HepG2 (cell line): ENCODE measurements around the gene C11orf86. TPM values are rescaled to one million over a fixed set of nuclear protein-coding genes. Genes with fewer than 3 reads are reported as not detected.
A peak's percentile ranks its signal among the peaks of the same experiment; 100 is the strongest.

Experiments used
- ATAC-seq: fragments of 200-7000 bp; cut with Tn5 transposase; 3 replicates; pipeline ENCODE4 v1.9.1; 2020; ENCODE audit warnings: mild to moderate bottlenecking, moderate library complexity
- BruUV-seq: library from RNA; stranded (reverse); fragments of 400-500 nt; replicated peaks from 2 replicates; lab custom pipeline; 2021; lab: Mats Ljungman, UMichigan
- CTCF ChIA-PET: fragments of 300-600 bp; formaldehyde crosslinking; extraction: SDS; loops from one replicate; lab custom pipeline; 2021; ENCODE audit warnings: low total read pairs, inconsistent platforms, low intra/inter-chr PET ratio; lab: Yijun Ruan, JAX
- POLR2A ChIA-PET: fragments of 350-600 bp; sonication (Branson Sonifier 250); formaldehyde crosslinking; loops from one replicate; lab custom pipeline; 2020; ENCODE audit warnings: antibody characterized with exemption, inconsistent platforms; lab: Yijun Ruan, JAX
- DNase-seq: peaks from one replicate; pipeline ENCODE4 v3.0.0-alpha.2; 2015; ENCODE audit warnings: low spot score
- FAIRE-seq: peaks from 3 replicates; lab custom pipeline; 2011; peaks lifted over from hg19 to GRCh38; lab: Jason Lieb, UNC
- H2AFZ ChIP-seq: one replicate; pipeline ENCODE4 v1.6.1; 2011; ENCODE audit warnings: low read length, inconsistent platforms
- H3K27ac ChIP-seq: fragments of 300-600 bp; 3 replicates; pipeline ENCODE4 v1.8.0; 2011; ENCODE audit warnings: mixed run types, mild to moderate bottlenecking, mixed read lengths, low read length, inconsistent platforms; ENCODE audit not compliant: insufficient read depth; ENCODE audit errors: extremely low read length
- H3K27me3 ChIP-seq, 2 experiments: fragments of 200-600 bp in 1 of 2; 2 replicates in 1 of 2; 3 replicates in 1 of 2; pipeline versions ENCODE4 v1.6.0 to v1.8.0; 2011; ENCODE audit warnings: low read length in 2 of 2, mild to moderate bottlenecking in 2 of 2, moderate library complexity in 2 of 2, inconsistent platforms in 1 of 2; ENCODE audit not compliant: insufficient read depth in 2 of 2, control insufficient read depth in 1 of 2
- H3K36me3 ChIP-seq, 2 experiments: fragments of 200-600 bp in 1 of 2; replicated peaks in 1 of 2; 2 replicates in 1 of 2; 3 replicates in 1 of 2; pipeline versions ENCODE4 v1.5.1 to v1.8.0; 2011; ENCODE audit warnings: low read length in 2 of 2, inconsistent platforms in 1 of 2; ENCODE audit not compliant: insufficient read depth in 2 of 2, control insufficient read depth in 1 of 2
- H3K4me1 ChIP-seq: 2 replicates; pipeline ENCODE4 v1.5.1; 2012; ENCODE audit warnings: low read length, inconsistent platforms; ENCODE audit not compliant: insufficient read depth
- H3K4me2 ChIP-seq: 2 replicates; pipeline ENCODE4 v1.6.0; 2011; ENCODE audit warnings: low read depth, low read length, inconsistent platforms
- H3K4me3 ChIP-seq, 3 experiments: fragments of 200-600 bp in 1 of 3; sonication (generic), shearing (Covaris generic) in 1 of 3; replicated peaks in 1 of 3; 2 replicates each; pipeline ENCODE4 v1.5.1; 2011 to 2016; ENCODE audit warnings: low read length in 3 of 3, inconsistent platforms in 2 of 3, low read depth in 2 of 3, mild to moderate bottlenecking in 2 of 3, control low read depth in 1 of 3, mixed read lengths in 1 of 3; ENCODE audit not compliant: insufficient read depth in 1 of 3
- H3K79me2 ChIP-seq: one replicate; pipeline ENCODE4 v1.6.1; 2011; ENCODE audit warnings: low read length, inconsistent platforms; ENCODE audit not compliant: insufficient read depth
- H3K9ac ChIP-seq: 2 replicates; pipeline ENCODE4 v1.6.0; 2011; ENCODE audit warnings: mild to moderate bottlenecking, low read depth, low read length, inconsistent platforms; ENCODE audit not compliant: insufficient read depth
- H3K9me3 ChIP-seq: 2 replicates; pipeline ENCODE4 v1.5.1; 2012; ENCODE audit warnings: mild to moderate bottlenecking, low read length
- H4K20me1 ChIP-seq: 2 replicates; pipeline ENCODE4 v1.6.0; 2011; ENCODE audit warnings: inconsistent platforms, mild to moderate bottlenecking, low read length, moderate library complexity; ENCODE audit not compliant: insufficient read depth
- ARID2 ChIP-seq: sonication (generic); formaldehyde crosslinking; IDR thresholded peaks from 2 replicates; pipeline ENCODE4 v1.8.1; 2022; ENCODE audit warnings: mild to moderate bottlenecking, missing genetic modification reagents, borderline replicate concordance
- ATM ChIP-seq: fragments of 450-650 bp; IDR thresholded peaks from 2 replicates; pipeline ENCODE4 v1.7.1; 2017; ENCODE audit warnings: mild to moderate bottlenecking, borderline replicate concordance
- BHLHE40 ChIP-seq: IDR thresholded peaks from 2 replicates; pipeline ENCODE4 v1.6.1; 2011; ENCODE audit warnings: low read length, improper control_type of control experiment
- CEBPG ChIP-seq: IDR thresholded peaks from 2 replicates; pipeline ENCODE4 v1.6.1; 2016
- DR1 ChIP-seq: sonication (generic); formaldehyde crosslinking; IDR thresholded peaks from 2 replicates; pipeline ENCODE4 v1.8.0; 2021; ENCODE audit warnings: mild to moderate bottlenecking, missing genetic modification reagents, inconsistent platforms
- HES4 ChIP-seq: sonication (generic); formaldehyde crosslinking; IDR thresholded peaks from 2 replicates; pipeline ENCODE4 v1.9.0; 2021; ENCODE audit warnings: mild to moderate bottlenecking, missing genetic modification reagents, borderline replicate concordance
- HNRNPLL ChIP-seq: fragments of 200-400 bp; formaldehyde crosslinking; IDR thresholded peaks from 2 replicates; pipeline ENCODE4 v1.6.1; 2017; ENCODE audit warnings: mild to moderate bottlenecking, low read depth, low read length; ENCODE audit not compliant: poor library complexity, severe bottlenecking
- KAT2B ChIP-seq: fragments of 150-350 bp; IDR thresholded peaks from 2 replicates; pipeline ENCODE4 v1.6.1; 2014; ENCODE audit warnings: low read depth, low read length, borderline replicate concordance
- NFE2L1 ChIP-seq: sonication (generic); formaldehyde crosslinking; IDR thresholded peaks from 2 replicates; pipeline ENCODE4 v1.4.0; 2020; ENCODE audit warnings: missing genetic modification reagents, mild to moderate bottlenecking, borderline replicate concordance
- NR2C2 ChIP-seq: sonication (generic); formaldehyde crosslinking; IDR thresholded peaks from 2 replicates; pipeline ENCODE4 v1.4.0; 2020; ENCODE audit warnings: missing genetic modification reagents, mild to moderate bottlenecking, moderate library complexity, borderline replicate concordance
- POLR2AphosphoS5 ChIP-seq: IDR thresholded peaks from 2 replicates; pipeline ENCODE4 v1.6.1; 2012; ENCODE audit warnings: low read depth, low read length
- POLR2G ChIP-seq: fragments of 200-400 bp; formaldehyde crosslinking; IDR thresholded peaks from 2 replicates; pipeline ENCODE4 v1.6.1; 2018; ENCODE audit warnings: mild to moderate bottlenecking, low read depth, low read length, moderate library complexity
- RARG ChIP-seq: sonication (generic); formaldehyde crosslinking; IDR thresholded peaks from 2 replicates; pipeline ENCODE4 v1.4.0; 2020; ENCODE audit warnings: low read depth, mild to moderate bottlenecking, missing genetic modification reagents
- WIZ ChIP-seq: sonication (generic); formaldehyde crosslinking; IDR thresholded peaks from 2 replicates; pipeline ENCODE4 v1.5.1; 2020; ENCODE audit warnings: mild to moderate bottlenecking, missing genetic modification reagents
- ZBTB1 ChIP-seq: sonication (generic); formaldehyde crosslinking; IDR thresholded peaks from 2 replicates; pipeline ENCODE4 v1.4.0; 2020; ENCODE audit warnings: missing genetic modification reagents, borderline replicate concordance
- ZBTB3 ChIP-seq: sonication (generic); formaldehyde crosslinking; IDR thresholded peaks from 2 replicates; pipeline ENCODE4 v1.4.0; 2020; ENCODE audit warnings: low read depth, mild to moderate bottlenecking, moderate library complexity, missing genetic modification reagents, borderline replicate concordance
- ZNF205 ChIP-seq: IDR thresholded peaks from 2 replicates; pipeline ENCODE4 v1.6.1; 2018; ENCODE audit warnings: missing biosample characterization, missing genetic modification reagents
- ZNF557 ChIP-seq: sonication (generic); formaldehyde crosslinking; IDR thresholded peaks from 2 replicates; pipeline ENCODE4 v1.4.0; 2020; ENCODE audit warnings: missing genetic modification reagents
- ZNF562 ChIP-seq: sonication (generic); formaldehyde crosslinking; IDR thresholded peaks from 2 replicates; pipeline ENCODE4 v1.8.0; 2022; ENCODE audit warnings: missing genetic modification reagents, borderline replicate concordance
- ZNF616 ChIP-seq: sonication (generic); formaldehyde crosslinking; IDR thresholded peaks from 2 replicates; pipeline ENCODE4 v1.5.0; 2020; ENCODE audit warnings: low read depth, mild to moderate bottlenecking, missing genetic modification reagents
- ZNF672 ChIP-seq: sonication (generic); formaldehyde crosslinking; IDR thresholded peaks from 2 replicates; pipeline ENCODE4 v1.8.1; 2022; ENCODE audit warnings: missing genetic modification reagents
- ZNF687 ChIP-seq: sonication (generic); formaldehyde crosslinking; IDR thresholded peaks from 2 replicates; pipeline ENCODE4 v1.5.1; 2020; ENCODE audit warnings: mild to moderate bottlenecking, missing genetic modification reagents, moderate library complexity
- ZNF7 ChIP-seq: IDR thresholded peaks from 2 replicates; pipeline ENCODE4 v1.6.1; 2016; ENCODE audit warnings: missing biosample characterization, missing genetic modification reagents
- ZNF740 ChIP-seq: sonication (generic); formaldehyde crosslinking; IDR thresholded peaks from 2 replicates; pipeline ENCODE4 v1.4.0; 2020; ENCODE audit warnings: missing genetic modification reagents
- ZSCAN25 ChIP-seq: sonication (generic); formaldehyde crosslinking; IDR thresholded peaks from 2 replicates; pipeline ENCODE4 v1.8.0; 2022; ENCODE audit warnings: mild to moderate bottlenecking, missing genetic modification reagents
- WGBS: methylation state at CpG from one replicate; pipeline ENCODE4 v1.1.6; 2017; ENCODE audit warnings: low lambda C conversion rate; 5-methylcytosine and 5-hydroxymethylcytosine counted together
- in situ Hi-C: cut with HindIII; loops from 2 replicates; pipeline ENCODE4 v1.10.0; 2017; ENCODE audit warnings: low pct_unique_long_range_greater_than_20kb; ENCODE audit not compliant: extremely low pct_ligation_motif_present
- intact Hi-C: fragments of 100-400 bp; cut with micrococcal nuclease; formaldehyde crosslinking; loops from one replicate; pipeline ENCODE4 v1.10.0; 2022; ENCODE audit not compliant: unreplicated experiment
- polyA plus RNA-seq, 8 experiments: library from polyadenylated mRNA; depleted of rRNA in 3 of 8; stranded (reverse) in 7 of 8; unstranded in 1 of 8; fragments of >200 nt; fragmentation: Illumina TruSeq in 4 of 8; extraction: Trizol in 4 of 8; gene quantifications; 2 replicates each; pipeline versions ENCODE4 v1.2.1 to v1.2.3, GENCODE V29; 2011 to 2016; ENCODE audit warnings: low read depth in 4 of 8, missing spikeins in 1 of 8, mixed read lengths in 1 of 8; ENCODE audit not compliant: insufficient read depth in 1 of 8
- total RNA-seq, 5 experiments: library from RNA; depleted of rRNA; stranded (reverse); fragments of >200 nt; fragmentation: Illumina TruSeq; extraction: Trizol; gene quantifications; 2 replicates each; pipeline ENCODE4 v1.2.3, GENCODE V29; 2016; ENCODE audit warnings: low read depth in 1 of 5

C11orf86 gene
- total and polyA plus RNA-seq, 2 of the 13 experiments (the other 11 are each of a cell fraction or from before 2014, with no cell fraction given) = 0.11 to 0.18 TPM

- H3K4me3 ChIP-seq = peak overlapping the region in 2 of 3 experiments; percentile 19 to 35; a peak in 2 of 6 replicates
- FAIRE-seq (no peak), DNase-seq (no peak), ATAC-seq (no peak)
- peak overlapping the region; percentile 50 for H2AFZ ChIP-seq
- ChIA-PET CTCF (no interaction called here), POLR2A (interaction anchor here (0.9 to 3.5 kb wide), 11 partner anchors 9 to 116 kb away, joined by 3 to 30 read pairs (median 5); partner anchors contain the start of genes C11orf86 and RCE1)
- no peaks in the 10 kb centered on the region for H4K20me1 ChIP-seq
- WGBS = 59% methylated on average over 10 of the region's 10 CpGs
- peak overlapping the region; percentile 28 for H3K27ac ChIP-seq
- intact Hi-C loops (loop anchor here (5.0 kb wide), 1 partner anchor 52 kb away; no protein-coding TSS in a partner anchor), in situ Hi-C loops (no loop called here)
- no peaks in the 10 kb centered on the region for H3K36me3 ChIP-seq
- H3K4me1 ChIP-seq = peaks cover 29% of the 10 kb centered on the region
- H3K27me3 ChIP-seq = no peaks in the 10 kb centered on the region
- no peaks in the 10 kb centered on the region for H3K9me3 ChIP-seq
- H3K4me2 ChIP-seq = peak overlapping the region; percentile 67
- peak overlapping the region; percentile 50 for H3K9ac ChIP-seq
- no peaks in the 10 kb centered on the region for H3K79me2 ChIP-seq
- BruUV-seq = no TSS peak
- TF ChIP-seq ZNF557 (CRISPR knock-in tag) (no peak), ZNF740 (CRISPR knock-in tag) (no peak), ZBTB3 (CRISPR knock-in tag) (no peak), ZNF562 (CRISPR knock-in tag) (no peak), CEBPG (no peak), POLR2G (no peak), ZNF672 (no peak), KAT2B (no peak), NFE2L1 (CRISPR knock-in tag) (no peak), WIZ (CRISPR knock-in tag) (no peak), ZNF687 (CRISPR knock-in tag) (no peak; the same call in 1 of the 2 replicates), ZNF616 (CRISPR knock-in tag) (peak; percentile 21; the same call in 1 of the 2 replicates), RARG (CRISPR knock-in tag) (no peak), ZNF205 (CRISPR knock-in tag) (no peak), ZNF7 (CRISPR knock-in tag) (no peak), POLR2AphosphoS5 (no peak), HES4 (CRISPR knock-in tag) (no peak), DR1 (CRISPR knock-in tag) (no peak), ARID2 (CRISPR knock-in tag) (no peak; the same call in 1 of the 2 replicates), BHLHE40 (no peak), ZBTB1 (CRISPR knock-in tag) (no peak), ZSCAN25 (CRISPR knock-in tag) (no peak), ATM (no peak), HNRNPLL (no peak), NR2C2 (no peak)
Observed at GRCh38 chr11:66958956-66959274, 16.2 kb upstream of the C11orf86 start.
